NT2/D1 (cell line): ENCODE data around the gene UPK3A.

Experiments
- SUZ12 ChIP-seq: IDR thresholded peaks from 2 replicates; pipeline ENCODE4 v1.6.1; 2011; ENCODE audit not compliant: insufficient read length, insufficient read depth; ENCODE audit errors: extremely low read depth
- YY1 ChIP-seq: IDR thresholded peaks from 2 replicates; pipeline ENCODE4 v1.6.1; 2011; ENCODE audit not compliant: insufficient read length, insufficient read depth
- ZNF274 ChIP-seq: IDR thresholded peaks from 2 replicates; pipeline ENCODE4 v1.6.1; 2011; ENCODE audit warnings: mild to moderate bottlenecking, low read depth, low read length

GRCh38 chr22:45281010-45281409 lies 3.7 kb upstream of the UPK3A start:
- no peak for TF ChIP-seq YY1
- no peak for TF ChIP-seq ZNF274
- TF ChIP-seq SUZ12: no peak
